ENCODE measurements around the gene MEX3B.

The MEX3B gene

DNA sequence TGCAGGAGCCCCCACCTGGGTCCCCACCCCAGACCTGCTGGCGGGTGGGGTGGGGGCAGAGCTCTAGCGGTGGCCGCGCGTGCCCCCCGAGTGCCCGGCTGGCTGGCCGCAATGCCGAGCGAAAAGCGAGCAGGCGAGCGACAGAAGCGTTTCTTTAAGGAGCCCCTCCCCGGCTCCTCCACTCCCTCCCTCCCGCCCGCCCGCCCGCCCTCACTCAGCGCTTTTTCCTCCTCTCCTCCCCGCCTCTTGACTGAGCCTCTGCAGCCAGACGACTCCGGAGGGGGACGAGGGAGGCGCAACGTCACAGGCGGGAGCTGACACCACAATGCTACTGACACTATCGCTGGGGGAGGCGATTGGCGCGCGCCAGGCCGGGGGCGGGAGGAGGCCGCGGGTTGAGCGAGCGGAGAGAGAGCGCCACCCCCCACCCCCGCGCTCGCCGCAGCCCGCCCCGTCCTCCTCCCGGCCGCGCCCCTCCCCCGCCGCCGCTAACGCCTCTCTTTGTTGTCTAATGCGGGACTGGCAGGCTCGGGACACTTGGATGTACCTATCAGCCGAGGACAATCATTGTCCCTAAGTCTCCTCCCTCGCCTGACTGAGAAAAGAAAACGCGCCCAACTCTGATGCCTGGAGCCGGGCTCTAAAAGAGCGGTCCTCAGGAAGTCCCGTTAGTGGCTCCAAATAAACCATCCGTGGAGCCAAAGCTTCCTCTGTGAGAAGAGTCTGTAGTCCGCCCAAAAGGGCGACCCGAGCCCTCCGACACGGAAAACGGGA is at the start of gene MEX3B (continued):
- TF ChIP-seq, protein P1, sequence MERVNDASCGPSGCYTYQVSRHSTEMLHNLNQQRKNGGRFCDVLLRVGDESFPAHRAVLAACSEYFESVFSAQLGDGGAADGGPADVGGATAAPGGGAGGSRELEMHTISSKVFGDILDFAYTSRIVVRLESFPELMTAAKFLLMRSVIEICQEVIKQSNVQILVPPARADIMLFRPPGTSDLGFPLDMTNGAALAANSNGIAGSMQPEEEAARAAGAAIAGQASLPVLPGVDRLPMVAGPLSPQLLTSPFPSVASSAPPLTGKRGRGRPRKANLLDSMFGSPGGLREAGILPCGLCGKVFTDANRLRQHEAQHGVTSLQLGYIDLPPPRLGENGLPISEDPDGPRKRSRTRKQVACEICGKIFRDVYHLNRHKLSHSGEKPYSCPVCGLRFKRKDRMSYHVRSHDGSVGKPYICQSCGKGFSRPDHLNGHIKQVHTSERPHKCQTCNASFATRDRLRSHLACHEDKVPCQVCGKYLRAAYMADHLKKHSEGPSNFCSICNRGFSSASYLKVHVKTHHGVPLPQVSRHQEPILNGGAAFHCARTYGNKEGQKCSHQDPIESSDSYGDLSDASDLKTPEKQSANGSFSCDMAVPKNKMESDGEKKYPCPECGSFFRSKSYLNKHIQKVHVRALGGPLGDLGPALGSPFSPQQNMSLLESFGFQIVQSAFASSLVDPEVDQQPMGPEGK (tag by site-specific recombination; IDR thresholded peaks at IDR 0.05) = peak; percentile 48
- TF ChIP-seq, protein P2, sequence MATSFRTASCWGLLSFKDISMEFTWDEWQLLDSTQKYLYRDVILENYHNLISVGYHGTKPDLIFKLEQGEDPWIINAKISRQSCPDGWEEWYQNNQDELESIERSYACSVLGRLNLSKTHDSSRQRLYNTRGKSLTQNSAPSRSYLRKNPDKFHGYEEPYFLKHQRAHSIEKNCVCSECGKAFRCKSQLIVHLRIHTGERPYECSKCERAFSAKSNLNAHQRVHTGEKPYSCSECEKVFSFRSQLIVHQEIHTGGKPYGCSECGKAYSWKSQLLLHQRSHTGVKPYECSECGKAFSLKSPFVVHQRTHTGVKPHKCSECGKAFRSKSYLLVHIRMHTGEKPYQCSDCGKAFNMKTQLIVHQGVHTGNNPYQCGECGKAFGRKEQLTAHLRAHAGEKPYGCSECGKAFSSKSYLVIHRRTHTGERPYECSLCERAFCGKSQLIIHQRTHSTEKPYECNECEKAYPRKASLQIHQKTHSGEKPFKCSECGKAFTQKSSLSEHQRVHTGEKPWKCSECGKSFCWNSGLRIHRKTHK (tag by site-specific recombination; IDR thresholded peaks at IDR 0.05) = no peak
- TF ChIP-seq ZNF169 (tag by site-specific recombination; IDR thresholded peaks at IDR 0.05) = no peak
- TF ChIP-seq, protein P3, sequence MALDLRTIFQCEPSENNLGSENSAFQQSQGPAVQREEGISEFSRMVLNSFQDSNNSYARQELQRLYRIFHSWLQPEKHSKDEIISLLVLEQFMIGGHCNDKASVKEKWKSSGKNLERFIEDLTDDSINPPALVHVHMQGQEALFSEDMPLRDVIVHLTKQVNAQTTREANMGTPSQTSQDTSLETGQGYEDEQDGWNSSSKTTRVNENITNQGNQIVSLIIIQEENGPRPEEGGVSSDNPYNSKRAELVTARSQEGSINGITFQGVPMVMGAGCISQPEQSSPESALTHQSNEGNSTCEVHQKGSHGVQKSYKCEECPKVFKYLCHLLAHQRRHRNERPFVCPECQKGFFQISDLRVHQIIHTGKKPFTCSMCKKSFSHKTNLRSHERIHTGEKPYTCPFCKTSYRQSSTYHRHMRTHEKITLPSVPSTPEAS (tag by site-specific recombination; IDR thresholded peaks at IDR 0.05) = no peak
- TF ChIP-seq ZNF112 (tag by site-specific recombination; IDR thresholded peaks at IDR 0.05) = no peak
- TF ChIP-seq ZNF560 (tag by site-specific recombination; IDR thresholded peaks at IDR 0.05; ENCODE audit: borderline replicate concordance) = no peak
- no peak for TF ChIP-seq MYNN (tag by site-specific recombination; IDR thresholded peaks at IDR 0.05; ENCODE audit: borderline replicate concordance)
- no peak for TF ChIP-seq ZNF324 (tag by site-specific recombination; IDR thresholded peaks at IDR 0.05)
- no peak for TF ChIP-seq ZNF830 (tag by site-specific recombination; IDR thresholded peaks at IDR 0.05; ENCODE audit: low read depth)
- no peak for TF ChIP-seq ZFP3 (tag by site-specific recombination; IDR thresholded peaks at IDR 0.05; ENCODE audit: low read depth)
- TF ChIP-seq ZNF610 (tag by site-specific recombination; IDR thresholded peaks at IDR 0.05; ENCODE audit: borderline replicate concordance) = no peak
- TF ChIP-seq ZNF394 (tag by site-specific recombination; IDR thresholded peaks at IDR 0.05; ENCODE audit: borderline replicate concordance) = no peak
- TF ChIP-seq KLF8 (tag by site-specific recombination; IDR thresholded peaks at IDR 0.05) = no peak; the same call in 1 of the 2 replicates
- TF ChIP-seq ZNF791 (tag by site-specific recombination; IDR thresholded peaks at IDR 0.05) = no peak
- no peak for TF ChIP-seq ZNF580 (tag by site-specific recombination; IDR thresholded peaks at IDR 0.05)
- TF ChIP-seq ZNF639 (tag by site-specific recombination; IDR thresholded peaks at IDR 0.05) = no peak
- TF ChIP-seq ZNF843 (tag by site-specific recombination; IDR thresholded peaks at IDR 0.05) = no peak
- TF ChIP-seq, protein P4, sequence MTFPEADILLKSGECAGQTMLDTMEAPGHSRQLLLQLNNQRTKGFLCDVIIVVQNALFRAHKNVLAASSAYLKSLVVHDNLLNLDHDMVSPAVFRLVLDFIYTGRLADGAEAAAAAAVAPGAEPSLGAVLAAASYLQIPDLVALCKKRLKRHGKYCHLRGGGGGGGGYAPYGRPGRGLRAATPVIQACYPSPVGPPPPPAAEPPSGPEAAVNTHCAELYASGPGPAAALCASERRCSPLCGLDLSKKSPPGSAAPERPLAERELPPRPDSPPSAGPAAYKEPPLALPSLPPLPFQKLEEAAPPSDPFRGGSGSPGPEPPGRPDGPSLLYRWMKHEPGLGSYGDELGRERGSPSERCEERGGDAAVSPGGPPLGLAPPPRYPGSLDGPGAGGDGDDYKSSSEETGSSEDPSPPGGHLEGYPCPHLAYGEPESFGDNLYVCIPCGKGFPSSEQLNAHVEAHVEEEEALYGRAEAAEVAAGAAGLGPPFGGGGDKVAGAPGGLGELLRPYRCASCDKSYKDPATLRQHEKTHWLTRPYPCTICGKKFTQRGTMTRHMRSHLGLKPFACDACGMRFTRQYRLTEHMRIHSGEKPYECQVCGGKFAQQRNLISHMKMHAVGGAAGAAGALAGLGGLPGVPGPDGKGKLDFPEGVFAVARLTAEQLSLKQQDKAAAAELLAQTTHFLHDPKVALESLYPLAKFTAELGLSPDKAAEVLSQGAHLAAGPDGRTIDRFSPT (tag by site-specific recombination; IDR thresholded peaks at IDR 0.05) = no peak
- TF ChIP-seq ZNF202 (tag by site-specific recombination; IDR thresholded peaks at IDR 0.05; ENCODE audit: borderline replicate concordance) = no peak
- TF ChIP-seq ZNF621 (tag by site-specific recombination; IDR thresholded peaks at IDR 0.05) = no peak
- TF ChIP-seq ZNF555 (tag by site-specific recombination; conservative IDR thresholded peaks at IDR 0.05) = no peak
- TF ChIP-seq ZNF416 (tag by site-specific recombination; IDR thresholded peaks at IDR 0.05) = no peak
- TF ChIP-seq ZNF514 (tag by site-specific recombination; IDR thresholded peaks at IDR 0.05) = no peak
- TF ChIP-seq, protein P5, sequence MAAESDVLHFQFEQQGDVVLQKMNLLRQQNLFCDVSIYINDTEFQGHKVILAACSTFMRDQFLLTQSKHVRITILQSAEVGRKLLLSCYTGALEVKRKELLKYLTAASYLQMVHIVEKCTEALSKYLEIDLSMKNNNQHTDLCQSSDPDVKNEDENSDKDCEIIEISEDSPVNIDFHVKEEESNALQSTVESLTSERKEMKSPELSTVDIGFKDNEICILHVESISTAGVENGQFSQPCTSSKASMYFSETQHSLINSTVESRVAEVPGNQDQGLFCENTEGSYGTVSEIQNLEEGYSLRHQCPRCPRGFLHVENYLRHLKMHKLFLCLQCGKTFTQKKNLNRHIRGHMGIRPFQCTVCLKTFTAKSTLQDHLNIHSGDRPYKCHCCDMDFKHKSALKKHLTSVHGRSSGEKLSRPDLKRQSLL (tag by site-specific recombination; IDR thresholded peaks at IDR 0.05) = peak; percentile 32; the same call in 1 of the 2 replicates
- no peak for TF ChIP-seq ZNF530 (tag by site-specific recombination; IDR thresholded peaks at IDR 0.05; ENCODE audit: low read depth)
- TF ChIP-seq SP7 (tag by site-specific recombination; IDR thresholded peaks at IDR 0.05) = peak; percentile 62
- TF ChIP-seq ZNF571 (tag by site-specific recombination; IDR thresholded peaks at IDR 0.05) = no peak
- TF ChIP-seq, protein P6, sequence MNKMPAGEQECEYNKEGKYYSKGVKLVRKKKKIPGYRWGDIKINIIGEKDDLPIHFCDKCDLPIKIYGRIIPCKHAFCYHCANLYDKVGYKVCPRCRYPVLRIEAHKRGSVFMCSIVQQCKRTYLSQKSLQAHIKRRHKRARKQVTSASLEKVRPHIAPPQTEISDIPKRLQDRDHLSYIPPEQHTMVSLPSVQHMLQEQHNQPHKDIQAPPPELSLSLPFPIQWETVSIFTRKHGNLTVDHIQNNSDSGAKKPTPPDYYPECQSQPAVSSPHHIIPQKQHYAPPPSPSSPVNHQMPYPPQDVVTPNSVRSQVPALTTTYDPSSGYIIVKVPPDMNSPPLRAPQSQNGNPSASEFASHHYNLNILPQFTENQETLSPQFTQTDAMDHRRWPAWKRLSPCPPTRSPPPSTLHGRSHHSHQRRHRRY (tag by site-specific recombination; IDR thresholded peaks at IDR 0.05) = no peak
- peak; percentile 17; the same call in 1 of the 2 replicates for TF ChIP-seq KLF7 (tag by site-specific recombination; IDR thresholded peaks at IDR 0.05; ENCODE audit: borderline replicate concordance)

Measured in HEK293 (cell line).